Eye (tissue), 1 donor: ENCODE data around the gene SMPD3.

Experiments used
- DNase-seq: peaks from one replicate; pipeline ENCODE4 v3.0.0-alpha.2; 2015

The SMPD3 gene

GRCh38 chr16:68351463-68351862 is 96.8 kb downstream of the SMPD3 start:
- no peak for DNase-seq

GRCh38 chr16:68350813-68351350 is 97.4 kb downstream of the SMPD3 start:
- no peak for DNase-seq

DNA sequence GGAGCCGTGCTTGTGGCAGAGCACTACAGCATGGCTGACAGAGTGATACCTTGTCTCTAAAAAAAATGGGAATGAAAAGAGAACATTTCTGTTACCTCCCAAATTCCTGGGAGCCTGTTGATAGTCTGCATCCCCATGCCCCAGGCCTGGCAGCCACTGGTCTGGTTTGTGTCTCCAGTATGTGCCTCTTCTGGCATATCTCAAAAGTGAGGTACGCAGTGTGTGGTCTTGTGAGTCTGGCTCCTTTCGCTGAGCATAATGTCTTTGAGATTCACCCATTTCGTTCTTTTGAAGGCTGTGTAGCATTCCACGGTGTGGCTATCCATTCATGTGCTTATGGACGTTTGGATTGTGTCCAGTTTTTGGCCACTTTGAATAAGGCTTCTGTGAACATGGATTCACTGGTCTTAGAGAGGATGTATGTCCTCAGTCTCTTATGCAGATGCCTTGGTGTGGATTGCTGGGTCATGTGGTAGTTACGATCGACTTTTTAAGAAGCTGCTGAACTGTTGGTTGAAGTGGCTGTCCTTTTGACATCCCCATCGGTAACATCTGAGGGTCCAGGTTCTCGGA is 98.4 kb downstream of the SMPD3 start:
- DNase-seq, result no peak

DNA sequence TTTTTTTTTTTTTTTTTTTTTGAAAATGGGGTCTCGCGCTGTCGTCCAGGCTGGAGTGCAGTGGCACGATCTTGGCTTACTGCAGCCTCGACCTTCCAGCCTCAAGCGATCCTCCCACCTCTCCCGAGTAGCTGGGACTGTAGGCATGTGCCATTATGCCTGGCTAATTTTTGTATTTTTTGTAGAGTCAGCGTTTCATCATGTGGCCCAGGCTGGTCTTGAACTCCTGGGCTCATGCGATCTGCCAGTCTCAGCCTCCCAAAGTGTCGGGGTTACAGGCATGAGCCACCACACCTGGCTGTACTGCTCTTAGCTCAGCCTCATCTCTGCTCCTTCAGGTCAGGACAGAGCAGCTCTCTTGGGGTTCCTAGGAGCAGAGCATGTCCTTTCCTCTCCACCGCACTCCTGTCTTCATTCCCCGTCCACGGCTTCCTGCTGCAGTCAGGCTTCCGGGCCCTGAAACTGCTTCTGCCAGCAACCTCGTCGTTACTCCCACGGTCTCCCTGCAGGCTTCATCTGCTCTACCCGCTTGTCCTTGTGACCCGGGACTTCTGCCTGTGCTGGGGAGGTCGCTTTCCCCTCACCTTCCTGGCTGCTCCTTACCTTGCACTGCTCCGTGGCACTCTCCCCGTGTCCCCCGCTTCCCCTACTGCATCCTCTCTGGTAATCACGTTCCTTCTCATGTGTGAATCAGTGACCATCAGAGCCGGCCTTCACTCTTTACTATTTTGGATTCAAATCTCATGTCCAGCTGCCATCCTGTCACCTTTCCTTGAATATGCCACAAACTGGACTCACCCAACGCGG is 99.5 kb downstream of the SMPD3 start:
- no peak for DNase-seq

DNA sequence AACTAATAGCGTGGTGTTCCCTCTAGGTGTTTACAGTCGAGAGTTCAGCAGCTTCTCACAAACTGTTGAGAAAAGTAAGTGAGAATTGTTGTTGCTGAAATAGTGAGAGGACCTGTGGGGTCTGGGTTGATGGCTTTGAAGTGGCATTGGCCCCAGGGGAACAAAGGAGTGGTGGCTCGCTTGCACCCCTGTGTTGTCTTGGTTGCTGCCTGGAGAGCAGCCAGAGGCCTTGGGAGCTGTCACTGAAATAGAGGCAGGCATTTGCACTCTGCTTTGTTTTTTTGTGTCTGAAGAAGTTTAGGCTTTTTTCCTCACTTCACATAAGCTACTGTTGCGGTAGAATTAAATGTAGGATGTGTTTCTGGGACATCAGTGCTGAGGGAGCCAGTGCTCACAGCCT is 100.7 kb downstream of the SMPD3 start:
- DNase-seq, result no peak

DNA sequence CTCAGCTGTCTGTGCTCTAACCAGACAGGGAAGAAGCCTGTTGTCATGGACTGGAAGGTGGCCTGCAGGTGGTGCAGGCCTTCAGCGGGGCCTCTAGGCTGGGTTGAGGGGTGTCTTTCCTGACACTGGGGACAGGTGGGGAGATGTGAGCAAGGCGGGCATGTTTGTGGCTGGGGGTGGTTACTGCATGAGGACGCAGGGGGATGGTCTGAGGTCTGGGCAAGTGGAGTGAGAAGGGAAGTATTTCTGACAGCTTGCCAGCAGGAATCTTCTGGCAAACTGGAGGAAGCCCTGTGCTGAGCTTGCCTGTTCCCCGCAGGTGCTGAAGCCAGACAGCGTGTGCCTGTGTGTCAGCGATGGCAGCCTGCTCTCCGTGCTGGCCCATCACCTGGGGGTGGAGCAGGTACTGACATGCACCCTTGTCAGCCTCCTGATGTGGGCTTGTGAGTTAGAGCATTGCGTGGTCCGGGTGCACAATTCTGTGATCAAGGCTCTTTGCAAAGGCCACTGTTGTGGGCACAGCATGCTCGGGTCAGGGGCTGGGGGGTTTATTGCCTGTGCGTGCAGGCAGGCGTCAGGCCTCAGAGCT is 101.3 kb downstream of the SMPD3 start:
- no peak for DNase-seq

DNA sequence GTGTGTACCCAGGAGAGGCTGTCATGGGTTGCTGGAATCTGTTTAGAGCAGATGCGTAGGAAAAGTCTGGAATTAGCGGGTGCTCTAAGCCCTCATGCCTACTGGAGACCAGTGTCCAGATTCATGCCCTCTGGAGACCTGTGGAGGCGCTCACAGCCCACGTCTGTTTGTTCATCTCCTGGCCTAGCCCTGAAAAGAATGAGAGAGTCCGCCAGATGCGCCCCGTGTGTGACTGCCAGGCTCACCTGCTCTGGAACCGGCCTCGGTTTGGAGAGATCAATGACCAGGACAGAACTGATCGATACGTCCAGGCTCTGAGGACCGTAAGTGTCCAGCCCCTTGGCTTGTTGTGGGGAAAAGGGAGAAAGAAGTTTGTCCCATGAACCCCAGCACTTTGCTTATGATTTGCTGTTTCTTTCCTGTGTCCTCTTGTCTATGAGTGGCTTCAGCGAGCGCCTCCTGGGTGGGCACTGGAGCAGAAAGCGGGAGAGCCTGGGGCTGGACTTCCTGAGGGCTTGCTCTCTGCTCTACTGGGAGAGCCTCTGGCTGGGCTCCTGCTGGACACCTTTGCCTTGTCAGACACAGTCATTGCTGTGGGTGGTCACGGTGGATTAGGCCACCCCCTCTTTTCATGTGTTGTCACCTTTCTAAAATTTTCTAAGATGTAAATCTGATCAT is 102.2 kb downstream of the SMPD3 start:
- no peak for DNase-seq

DNA sequence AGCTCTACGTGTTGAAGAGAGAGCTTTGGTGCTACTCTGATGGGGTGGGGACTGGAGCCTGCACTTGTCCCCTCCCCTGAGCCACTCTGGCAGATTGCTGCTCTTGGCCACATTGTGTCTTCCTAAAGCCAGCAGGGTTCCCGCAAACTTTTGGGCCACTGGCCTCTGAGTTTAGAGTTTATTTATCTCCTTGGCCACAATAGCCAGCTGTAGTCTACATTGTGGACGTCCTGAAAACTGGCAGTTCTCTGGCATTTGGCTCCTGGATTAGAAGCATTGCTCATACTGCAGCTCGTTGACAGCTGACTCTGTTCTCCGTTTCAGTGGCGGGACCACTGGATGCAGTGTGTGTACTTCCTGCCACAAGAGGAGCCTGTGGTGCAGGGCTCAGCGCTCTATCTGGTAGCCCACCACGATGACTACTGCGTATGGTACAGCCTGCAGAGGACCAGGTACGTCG is 102.9 kb downstream of the SMPD3 start:
- no peak for DNase-seq

DNA sequence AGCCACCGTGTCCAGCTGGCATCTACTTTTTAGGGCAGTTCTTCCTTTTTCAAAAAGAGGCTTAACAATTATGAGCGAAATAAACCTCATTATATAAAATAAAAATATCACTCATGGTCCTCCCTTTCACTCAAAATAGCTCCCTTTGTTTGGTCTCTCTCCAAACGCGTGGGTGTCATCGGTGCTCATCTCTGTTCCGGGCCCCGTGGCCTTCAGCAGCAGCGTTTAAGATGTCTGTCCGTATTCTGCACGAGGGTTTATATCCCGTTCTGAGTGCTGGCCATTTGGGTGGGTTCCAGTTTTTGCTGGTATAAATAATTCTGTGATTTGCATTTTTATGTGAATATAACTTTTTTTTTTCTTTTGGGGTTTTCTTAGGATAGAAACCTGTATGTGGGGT is 104.1 kb downstream of the SMPD3 start:
- no peak for DNase-seq

DNA sequence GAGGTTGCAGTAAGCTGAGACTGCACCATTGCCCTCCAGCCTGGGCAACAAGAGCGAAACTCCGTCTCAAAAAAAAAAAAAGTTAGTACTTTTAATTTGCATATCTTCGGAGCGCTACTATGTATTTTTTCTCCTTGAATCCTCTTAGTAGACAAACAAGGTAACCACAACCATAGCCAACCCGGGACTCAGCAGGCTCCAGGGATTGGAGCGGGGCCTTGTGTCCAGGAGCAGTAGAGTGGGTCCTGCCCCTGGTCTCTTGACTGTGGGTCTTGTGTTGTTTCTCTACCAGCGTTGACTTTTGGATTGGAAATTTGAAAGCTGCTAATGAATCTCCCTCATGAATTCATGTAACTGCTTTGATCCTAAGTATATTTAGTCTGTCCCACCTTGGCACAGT is 105.2 kb downstream of the SMPD3 start:
- no peak for DNase-seq

- DNase-seq, result no peak
These were observed 105.7 kb downstream of the SMPD3 start for GRCh38 chr16:68342620-68343019.

DNA sequence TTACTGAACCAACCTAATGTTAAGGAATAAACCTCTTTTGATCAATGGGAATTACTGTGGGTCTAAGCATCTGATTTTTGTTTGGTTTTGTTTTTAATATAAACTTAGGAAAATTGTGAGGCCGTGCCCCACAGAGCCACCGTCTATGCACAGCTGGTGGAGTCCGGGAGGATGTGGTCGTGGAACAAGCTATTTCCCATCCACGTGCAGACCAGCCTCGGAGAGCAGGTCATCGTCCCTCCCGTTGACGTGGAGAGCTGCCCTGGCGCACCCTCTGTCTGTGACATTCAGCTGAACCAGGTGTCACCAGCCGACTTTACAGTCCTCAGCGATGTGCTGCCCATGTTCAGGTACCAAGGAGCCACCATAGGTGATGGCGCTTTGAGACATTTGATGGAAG is 109.1 kb downstream of the SMPD3 start:
- DNase-seq, result no peak

DNA sequence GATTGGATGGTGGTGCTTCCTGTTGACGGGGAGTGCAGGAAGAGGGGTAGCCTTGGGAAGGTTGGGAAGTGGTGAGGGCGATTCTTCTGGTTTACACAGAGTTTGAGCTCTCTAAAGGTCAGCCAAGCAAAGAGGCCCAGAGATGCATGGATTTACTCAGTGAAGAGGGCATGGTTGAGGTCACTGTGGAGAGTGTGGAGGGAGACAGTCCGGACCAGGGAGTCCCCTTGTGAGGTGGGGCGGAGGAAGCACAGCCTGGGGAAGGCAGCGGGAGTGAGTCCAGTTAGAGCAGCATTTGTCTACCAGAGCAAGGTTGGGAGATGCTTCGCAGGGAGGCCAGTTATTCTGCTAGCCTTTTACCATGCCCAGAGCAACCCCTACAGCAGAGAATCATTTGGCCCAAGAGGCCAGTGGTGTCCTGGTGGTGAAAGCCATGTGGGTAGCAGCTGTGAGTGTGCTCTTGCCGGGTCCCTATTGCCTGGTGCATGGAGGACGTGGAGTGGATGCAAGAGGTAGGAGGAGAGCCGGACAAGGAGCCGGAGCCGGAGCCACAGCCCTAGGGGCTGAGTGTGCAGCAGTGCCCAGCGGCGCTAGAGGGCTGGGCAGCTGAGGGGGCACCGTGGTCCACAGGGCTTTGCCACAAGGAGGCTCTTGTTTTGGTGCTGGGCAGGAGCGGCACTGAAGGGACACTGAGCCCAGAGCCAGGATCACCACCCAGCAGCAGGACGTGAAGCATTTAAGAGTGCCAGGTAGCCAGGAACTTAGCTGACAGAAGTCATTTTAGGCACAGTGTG is 109.8 kb downstream of the SMPD3 start:
- no peak for DNase-seq

DNA sequence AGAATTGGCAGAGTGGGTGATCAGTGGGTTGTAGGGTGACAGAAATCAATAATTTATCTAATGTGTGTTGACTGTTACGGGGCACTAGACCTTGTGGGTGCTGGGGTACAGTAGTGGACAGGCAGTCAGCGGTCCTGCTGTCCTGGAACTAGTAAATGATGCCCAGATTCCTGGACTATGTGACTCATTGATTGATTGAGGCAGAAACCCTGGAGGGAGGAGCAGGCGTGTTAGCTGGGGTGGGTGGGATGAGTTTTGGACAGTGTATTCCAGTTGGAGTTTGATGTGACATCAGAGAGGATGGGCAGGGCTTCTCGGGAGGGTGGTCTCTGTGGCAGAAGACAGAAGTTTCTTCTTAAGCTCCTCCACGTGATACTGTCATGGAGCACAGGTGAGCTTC is 113.1 kb downstream of the SMPD3 start:
- DNase-seq, result no peak

- no peak for DNase-seq
These were observed 115.7 kb downstream of the SMPD3 start for GRCh38 chr16:68332411-68333121.

DNA sequence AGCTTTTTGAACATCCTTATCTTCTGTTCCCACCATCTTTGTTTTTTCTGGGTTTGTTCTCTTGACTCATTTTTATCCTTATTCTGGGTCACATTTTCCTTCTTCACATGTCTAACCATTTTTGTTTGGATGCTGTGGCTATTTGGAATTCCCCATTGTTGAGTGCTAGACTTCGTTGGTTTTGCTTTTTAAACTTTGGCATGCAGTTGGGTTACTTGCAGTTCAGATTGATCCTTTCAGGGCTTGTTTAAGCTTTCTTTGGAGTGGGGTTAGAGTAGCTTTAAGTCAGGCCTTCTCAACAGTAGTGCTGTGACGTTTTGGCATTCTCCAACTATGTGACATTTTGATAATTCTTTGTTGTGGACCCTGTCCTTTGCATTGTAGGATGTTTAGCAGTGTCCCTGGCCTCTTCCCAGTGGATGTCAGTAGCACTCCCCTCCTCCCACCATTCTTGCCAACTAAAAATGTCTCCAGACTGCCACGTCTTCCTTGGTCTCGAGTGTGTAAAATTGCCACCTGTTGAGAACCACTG is 116.4 kb downstream of the SMPD3 start:
- DNase-seq, result no peak

DNA sequence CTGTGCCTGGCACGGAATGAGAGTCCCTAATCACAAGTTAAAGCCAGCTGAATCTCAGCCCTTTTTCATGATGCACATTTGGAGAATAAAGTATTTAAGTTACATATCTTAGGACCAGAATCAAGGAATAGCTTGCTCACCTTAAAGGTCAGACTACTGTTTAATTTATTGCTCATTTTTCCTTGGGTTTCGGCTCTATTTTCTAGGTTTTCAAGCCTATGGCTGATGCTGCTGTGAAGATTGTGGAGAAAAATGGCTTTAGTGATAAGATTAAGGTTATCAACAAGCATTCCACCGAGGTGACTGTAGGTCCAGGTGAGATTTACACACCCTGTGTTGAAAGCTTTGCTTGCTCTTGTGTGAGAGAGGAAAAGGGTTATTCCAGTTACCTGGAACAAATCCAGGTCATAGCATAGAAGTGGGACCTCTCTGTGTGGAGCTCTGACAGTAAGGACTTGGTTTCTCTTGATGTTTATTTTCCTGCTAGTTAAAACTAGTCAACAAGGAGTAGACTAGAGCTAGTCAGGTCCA is 119.4 kb downstream of the SMPD3 start:
- no peak for DNase-seq

- DNase-seq, result peak; percentile 94
These were observed 120.0 kb downstream of the SMPD3 start for GRCh38 chr16:68328151-68328859.

GRCh38 chr16:68324780-68325357 is 123.4 kb downstream of the SMPD3 start:
- no peak for DNase-seq

DNA sequence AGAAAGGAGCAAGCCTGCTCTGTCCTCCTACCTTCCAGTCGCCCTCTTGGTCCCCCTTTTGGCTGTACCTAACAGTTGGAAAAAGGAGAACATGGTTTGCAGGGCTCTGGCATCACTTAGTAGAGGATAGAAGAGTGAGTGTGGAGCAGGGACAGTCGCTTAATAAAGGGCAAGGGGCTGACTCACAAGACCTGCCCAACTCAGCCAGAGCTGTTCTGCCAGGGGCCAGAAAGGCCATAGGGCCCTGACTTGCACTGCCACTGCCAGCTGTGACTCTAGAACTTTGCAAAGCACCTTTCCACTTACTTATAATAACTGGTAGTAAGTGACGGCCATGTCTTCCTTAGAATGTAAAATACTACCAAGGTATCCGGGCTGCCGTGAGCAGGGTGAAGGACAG is 124.0 kb downstream of the SMPD3 start:
- DNase-seq, result no peak
